Measurements from ENCODE around the gene CCNDBP1.

CCNDBP1 gene

GRCh38 chr15:43241100-43241499, 55.9 kb downstream of the CCNDBP1 start:
- in situ Hi-C loops (cut with MboI; ENCODE audit: low sequenced_read_pairs), result no loop called here

- in situ Hi-C loops (cut with MboI; ENCODE audit: low sequenced_read_pairs), result no loop called here
These were observed 57.4 kb downstream of the CCNDBP1 start for GRCh38 chr15:43242616-43243015.

- in situ Hi-C loops (cut with MboI; ENCODE audit: low sequenced_read_pairs), result no loop called here
These were observed 57.9 kb downstream of the CCNDBP1 start for GRCh38 chr15:43243020-43243645.

GRCh38 chr15:43244092-43244491, 58.9 kb downstream of the CCNDBP1 start:
- in situ Hi-C loops (cut with MboI; ENCODE audit: low sequenced_read_pairs), result no loop called here

- in situ Hi-C loops (cut with MboI; ENCODE audit: low sequenced_read_pairs), result no loop called here
These were observed 61.1 kb downstream of the CCNDBP1 start for GRCh38 chr15:43246261-43246774.

All from HL-60/S4 treated with retinoic acid at 250 ng/mL for 4 days and 3 days (cell line).